HG03342 (cell line): ENCODE results near the gene DNPH1.

Experiments used
- ATAC-seq: cut with Tn5 transposase; IDR thresholded peaks from one replicate; pipeline ENCODE4 v1.9.1; 2021; ENCODE audit warnings: mild to moderate bottlenecking, moderate library complexity; ENCODE audit not compliant: unreplicated experiment

Gene DNPH1

DNA sequence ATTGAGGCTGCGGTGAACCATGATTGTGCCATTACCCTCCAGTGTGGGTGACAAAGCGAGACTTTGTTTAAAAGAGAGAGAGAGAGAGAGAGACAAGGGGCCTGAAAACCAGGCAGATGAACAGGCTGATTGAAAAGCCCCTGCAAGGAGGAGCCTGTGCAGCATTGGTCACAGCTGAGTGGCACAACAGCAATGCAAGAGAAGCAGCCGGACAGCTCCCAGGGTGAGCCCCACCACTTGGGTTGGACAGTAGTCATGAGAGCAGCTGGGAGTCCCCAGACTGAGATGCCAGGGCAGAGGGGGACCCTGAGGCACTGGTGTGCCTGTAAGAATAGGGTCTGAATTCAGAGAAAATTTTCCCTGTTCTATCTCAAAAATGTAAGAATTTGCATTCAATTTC lies 10.2 kb downstream of the DNPH1 start:
- no peak for ATAC-seq

DNA sequence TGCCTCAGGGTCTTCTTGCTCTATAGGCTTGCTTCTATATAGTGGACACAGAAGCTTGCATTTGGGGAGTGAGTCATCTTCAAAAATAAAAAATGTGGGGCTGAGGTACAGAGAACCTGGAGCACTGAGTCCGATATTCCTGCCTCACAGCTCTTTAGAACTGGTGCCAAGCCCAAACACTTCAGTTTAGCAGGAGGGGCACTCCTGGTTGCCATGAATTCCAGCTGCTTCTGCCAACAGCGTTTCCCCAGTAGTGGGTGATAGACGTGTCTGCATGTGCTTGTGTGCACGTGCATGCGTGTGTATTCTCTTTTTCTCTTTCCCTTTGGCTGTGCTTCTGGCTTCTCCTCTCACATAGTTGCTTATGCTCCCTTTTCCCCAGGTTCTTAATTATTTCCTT lies 11.9 kb downstream of the DNPH1 start:
- ATAC-seq = no peak

DNA sequence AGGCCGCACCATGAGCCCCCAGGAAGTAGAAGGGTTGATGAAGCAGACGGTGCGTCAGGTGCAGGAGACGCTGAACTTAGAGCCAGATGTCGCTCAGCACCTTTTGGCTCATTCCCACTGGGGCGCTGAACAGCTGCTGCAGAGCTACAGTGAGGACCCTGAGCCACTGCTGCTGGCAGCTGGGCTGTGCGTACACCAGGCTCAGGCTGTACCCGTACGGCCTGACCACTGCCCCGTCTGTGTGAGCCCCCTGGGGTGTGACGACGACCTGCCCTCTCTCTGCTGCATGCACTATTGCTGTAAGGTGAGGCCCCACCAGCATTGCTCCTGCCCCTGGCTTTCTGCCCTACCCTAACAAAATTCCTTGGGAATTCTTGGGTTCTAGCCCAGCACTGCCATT lies 13.1 kb downstream of the DNPH1 start:
- no peak for ATAC-seq

DNA sequence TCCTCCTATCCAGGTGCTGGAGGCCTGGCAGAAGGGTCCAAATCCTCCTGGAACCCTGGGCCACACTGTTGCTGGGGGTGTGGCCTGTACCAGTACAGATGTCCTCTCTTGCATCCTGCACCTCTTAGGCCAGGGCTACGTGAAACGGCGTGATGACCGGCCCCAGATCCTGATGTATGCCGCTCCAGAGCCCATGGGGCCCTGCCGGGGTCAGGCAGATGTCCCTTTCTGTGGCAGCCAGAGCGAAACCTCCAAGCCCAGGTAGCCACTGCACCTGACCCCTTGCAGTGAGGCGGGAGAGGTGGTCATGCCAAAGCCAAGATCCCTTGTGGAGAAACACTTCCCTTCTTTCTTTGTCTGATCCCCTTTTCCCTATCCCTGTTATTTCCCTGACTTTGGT lies 14.2 kb downstream of the DNPH1 start:
- ATAC-seq = no peak

DNA sequence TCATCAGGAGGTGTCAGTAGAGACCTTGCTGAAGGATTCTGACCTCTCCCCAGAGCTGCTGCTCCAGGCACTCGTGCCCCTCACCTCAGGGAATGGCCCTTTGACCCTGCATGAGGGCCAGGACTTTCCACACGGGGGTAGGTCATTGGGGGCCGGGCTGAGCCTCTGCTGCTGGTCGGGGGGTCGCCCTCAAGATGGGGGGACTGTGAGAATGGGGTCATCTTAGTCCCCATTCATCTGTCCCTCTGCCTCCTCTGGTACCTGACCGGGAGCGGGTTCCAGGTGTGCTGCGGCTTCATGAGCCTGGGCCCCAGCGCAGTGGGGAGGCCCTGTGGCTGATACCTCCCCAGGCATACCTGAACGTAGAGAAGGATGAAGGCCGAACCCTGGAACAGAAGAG lies 15.8 kb downstream of the DNPH1 start:
- no peak for ATAC-seq

DNA sequence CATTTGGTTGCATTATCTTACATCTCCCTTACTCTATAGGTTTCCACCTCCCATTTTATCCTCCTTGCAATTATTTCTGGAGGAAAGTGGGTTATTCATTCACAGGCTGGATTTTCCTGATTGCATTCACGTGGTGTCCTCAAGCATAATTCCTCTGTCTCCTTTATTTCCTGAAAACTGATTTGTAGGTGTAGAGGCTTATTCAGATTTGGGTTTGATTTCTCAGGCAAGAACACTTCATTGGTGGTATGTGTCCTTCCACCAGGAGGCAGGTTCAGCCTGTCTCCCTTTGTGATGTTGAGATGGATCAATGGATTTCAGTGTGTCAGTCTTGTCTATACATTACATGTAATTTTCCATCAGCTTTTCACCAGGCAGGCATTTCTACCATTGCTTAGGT lies 17.3 kb downstream of the DNPH1 start:
- ATAC-seq = no peak

DNA sequence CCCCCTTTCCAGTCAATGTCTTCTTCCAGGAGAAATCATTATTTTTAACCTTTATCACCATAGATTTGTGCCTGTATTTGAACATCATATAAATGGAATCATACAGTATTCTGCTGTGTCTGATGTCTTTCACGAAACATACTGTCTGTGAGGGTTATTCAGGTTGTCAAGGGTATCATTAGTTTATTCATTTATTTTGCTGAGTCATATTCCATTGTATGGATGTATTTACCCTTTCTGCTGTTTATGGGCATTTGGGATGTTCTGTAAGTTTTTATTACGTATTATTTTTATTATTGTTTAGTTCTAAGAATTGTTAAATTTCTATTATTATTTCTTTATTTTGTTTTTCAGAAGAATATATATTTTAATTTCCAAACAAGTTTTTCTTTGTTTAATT lies 22.0 kb downstream of the DNPH1 start:
- no peak for ATAC-seq

DNA sequence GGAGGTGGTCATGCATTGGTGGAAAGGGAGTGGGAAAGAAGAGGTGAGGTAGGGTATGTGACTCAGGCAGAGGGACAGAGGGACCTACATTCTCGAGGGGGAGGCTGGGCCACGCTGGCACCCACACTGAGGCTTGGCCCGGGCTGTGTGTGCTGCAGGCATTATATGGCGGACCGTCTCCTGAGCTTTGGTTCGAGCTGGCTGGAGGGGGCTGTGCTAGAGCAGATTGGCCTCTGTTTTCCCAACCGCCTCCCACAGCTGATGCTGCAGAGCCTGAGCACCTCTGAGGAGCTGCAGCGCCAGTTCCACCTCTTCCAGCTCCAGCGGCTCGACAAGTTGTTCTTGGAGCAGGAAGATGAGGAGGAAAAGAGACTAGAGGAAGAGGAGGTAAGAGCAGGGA lies 23.4 kb downstream of the DNPH1 start:
- ATAC-seq = no peak

DNA sequence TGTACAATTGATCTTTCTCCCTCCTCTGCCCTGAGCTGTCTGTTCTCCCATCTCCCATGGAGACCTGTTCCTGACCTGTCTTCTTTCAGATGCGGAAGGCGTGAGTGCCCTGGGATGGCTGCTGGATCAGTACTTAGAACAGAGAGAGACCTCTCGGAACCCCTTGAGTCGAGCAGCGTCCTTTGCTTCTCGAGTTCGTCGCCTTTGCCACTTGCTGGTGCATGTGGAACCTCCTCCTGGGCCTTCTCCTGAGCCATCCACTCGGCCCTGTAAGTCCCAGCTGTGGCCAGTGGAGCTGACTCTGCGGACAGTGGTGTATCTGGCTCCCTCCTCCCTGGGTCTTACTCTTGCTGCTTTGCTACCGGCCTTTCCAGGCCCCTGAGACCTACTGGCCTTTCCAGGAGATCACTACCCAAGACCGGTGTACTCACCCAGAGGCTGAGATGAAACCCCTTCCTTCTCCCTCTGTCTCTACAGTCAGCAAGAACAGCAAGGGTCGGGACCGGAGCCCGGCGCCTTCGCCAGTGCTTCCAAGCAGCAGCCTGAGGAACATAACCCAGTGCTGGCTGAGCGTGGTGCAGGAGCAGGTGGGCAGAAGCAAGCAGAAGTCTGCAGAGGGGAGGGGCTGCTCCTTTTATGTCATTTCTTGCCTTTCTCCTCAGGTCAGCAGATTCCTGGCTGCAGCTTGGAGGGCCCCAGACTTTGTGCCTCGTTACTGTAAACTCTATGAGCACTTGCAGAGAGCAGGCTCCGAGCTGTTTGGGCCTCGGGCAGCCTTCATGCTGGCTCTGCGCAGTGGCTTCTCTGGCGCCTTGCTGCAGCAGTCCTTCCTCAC lies 24.8 kb downstream of the DNPH1 start:
- ATAC-seq = no peak

DNA sequence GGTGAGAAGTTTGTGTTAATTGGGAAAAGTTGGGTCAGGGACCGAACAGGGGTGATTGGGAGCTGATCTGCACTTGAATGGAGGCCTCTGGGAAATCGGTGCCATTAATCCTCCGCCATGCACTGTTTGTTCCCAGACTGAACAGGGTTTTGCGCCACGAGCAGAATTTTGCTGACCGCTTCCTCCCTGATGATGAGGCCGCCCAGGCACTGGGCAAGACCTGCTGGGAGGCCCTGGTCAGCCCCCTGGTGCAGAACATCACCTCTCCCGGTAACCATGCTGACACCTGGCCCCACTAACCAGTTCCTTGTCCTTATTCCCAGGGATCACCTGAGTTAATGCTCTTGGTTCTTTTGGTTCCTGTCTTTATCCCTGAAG lies 25.6 kb downstream of the DNPH1 start:
- no peak for ATAC-seq

DNA sequence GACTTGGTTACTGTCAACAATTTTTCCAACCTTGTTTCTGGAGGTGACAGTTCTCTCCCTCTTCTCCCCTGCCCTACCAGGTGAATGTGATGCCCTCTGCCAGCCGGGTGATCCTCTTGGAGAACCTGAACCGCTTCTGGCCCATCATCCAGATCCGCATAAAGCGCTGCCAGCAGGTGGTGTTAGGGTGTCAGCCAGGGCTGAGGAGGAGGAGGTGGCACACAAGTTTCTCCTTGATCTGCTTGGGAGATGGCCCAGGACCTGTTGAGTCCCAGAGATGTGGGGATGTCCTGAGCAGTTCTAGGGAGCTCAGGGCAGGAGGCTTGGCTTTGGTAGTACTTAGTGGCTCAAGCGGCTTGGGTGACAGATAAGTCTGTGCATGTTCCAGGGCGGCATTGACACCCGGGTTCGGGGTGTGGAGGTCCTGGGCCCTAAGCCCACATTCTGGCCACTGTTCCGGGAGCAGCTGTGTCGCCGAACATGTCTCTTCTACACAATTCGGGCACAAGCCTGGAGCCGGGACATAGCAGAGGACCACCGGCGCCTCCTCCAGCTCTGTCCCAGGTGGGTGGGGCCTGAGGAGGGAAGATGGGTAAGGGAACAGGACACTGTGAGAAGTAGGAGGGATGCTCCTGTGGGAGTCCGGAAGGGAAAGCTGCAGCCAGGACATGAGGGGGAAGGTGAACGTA lies 26.1 kb downstream of the DNPH1 start:
- no peak for ATAC-seq

DNA sequence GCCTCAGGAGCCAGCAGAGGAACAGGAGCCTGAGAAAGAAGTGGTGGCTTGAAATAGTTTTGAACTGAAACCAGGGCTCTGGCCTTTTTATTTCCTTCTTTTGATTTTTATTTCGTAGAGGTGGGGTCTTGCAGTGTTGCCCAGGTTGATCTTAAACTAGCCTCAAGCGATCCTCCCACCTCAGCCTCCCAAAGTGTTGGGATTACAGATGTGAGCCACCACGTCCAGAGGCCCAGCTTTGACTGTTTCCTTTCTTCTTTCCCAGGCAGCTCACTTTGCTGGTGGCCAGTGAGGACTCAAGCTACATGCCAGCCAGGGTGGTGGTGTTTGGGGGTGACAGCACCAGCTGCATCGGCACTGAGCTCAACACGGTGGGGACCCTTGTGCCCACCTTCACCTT lies 26.8 kb downstream of the DNPH1 start:
- ATAC-seq = no peak

DNA sequence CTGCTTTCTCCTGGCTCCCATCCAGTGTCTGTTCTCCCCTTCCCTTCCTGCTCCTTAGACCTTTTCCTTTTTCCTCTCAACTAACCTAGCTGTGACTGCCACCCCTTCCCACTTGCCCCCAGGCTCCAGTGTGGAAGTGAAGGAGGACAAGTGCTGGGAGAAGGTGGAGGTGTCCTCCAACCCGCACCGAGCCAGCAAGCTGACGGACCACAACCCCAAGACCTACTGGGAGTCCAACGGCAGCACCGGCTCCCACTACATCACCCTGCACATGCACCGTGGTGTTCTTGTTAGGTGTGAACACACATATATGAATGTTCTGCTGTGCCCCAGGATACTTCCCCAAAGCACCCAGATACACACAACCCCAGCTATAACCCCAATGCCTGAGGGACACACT lies 28.7 kb downstream of the DNPH1 start:
- ATAC-seq = no peak

DNA sequence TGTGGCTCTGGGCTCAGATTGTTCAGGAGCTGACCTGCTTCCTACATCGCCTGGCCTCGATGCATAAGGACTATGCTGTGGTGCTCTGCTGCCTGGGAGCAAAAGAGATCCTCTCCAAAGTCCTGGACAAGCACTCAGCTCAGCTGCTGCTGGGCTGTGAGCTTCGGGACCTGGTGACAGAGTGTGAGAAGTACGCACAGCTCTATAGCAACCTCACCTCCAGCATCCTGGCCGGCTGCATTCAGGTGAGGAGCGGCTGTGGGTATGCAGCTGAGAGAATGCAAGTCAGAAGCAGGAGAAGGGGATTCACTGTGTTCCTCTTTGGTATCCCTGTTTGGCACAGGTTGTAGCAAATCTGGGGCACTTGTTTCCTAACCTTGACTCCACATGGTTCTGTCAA lies 29.4 kb downstream of the DNPH1 start:
- no peak for ATAC-seq

DNA sequence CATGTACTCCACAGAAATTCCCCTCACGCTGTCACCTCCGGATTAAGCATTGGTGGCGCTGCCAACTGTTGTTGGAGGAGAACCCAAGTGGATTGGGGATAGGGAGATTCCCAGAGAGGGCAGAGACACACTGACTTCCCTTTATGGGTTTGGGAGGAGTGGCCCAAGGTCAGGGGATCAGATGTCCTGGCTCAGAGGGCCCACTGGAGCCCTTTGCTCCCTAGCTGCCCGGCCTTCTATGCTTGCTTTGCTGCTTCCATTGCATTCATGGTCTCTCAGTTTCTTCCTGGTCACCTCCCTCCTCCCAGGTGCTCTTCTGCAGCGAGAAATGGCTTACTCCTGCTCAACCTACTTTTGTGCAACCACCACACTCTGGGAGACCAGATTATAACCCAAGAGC lies 32.9 kb downstream of the DNPH1 start:
- no peak for ATAC-seq

DNA sequence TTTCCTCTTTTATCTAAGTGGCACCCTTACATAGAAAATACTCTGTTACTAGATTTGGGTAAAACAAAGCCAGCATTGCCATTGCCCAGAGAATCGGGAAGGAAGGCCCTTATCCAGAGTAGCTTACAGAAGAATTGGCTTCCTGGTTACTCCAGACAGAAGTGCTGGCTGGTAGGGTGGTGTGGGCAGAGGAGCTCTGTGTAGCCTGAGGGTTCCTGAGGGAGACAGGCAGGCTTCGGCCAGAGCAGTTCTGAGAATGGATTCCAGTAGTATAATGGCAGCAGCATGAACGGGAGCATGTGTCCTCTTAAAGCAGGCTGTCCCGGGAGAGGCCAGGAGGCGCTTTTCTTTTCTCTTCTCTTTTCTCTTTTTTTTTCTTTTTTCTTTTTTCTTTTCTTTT lies 35.4 kb downstream of the DNPH1 start:
- no peak for ATAC-seq

DNA sequence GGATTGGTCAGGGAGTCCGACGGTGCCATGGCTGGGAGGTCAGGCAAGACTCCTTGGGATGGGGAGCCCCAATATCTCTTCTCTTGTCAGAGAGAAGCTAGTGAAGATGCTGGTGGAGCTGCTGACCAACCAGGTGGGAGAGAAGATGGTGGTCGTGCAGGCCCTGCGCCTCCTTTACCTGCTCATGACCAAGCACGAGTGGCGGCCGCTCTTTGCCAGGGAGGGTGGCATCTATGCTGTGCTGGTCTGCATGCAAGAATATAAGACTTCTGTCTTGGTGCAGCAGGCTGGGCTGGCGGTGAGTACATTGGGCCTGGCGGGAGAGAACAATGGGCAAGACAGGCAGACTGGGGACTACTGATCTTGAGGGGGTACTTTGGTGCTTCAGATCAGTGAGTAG lies 36.4 kb downstream of the DNPH1 start:
- no peak for ATAC-seq

DNA sequence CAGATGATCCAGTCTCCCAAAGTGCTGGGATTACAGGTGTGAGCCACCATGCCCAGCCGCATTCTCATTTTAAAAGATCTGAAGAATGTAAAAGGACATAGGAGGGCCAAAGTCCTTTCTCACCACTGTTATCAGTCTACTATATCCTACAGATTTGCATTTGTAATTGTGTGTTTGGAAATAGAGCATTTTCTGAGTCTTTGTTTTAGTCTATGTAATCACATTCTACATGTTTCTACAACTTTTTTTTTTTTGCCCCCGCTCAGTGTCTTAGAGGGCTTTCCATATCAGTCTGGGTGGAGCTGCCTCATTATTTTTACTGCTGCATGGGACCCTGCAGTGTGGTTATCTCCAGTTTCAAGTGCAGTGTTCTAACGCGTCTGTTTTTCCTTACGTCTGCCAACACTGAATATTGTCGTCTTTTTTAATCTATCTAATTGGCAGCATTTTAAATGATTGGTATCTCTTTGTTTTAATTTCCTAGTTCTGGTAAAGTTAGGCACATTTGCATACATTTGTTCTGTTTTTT lies 39.4 kb downstream of the DNPH1 start:
- no peak for ATAC-seq

DNA sequence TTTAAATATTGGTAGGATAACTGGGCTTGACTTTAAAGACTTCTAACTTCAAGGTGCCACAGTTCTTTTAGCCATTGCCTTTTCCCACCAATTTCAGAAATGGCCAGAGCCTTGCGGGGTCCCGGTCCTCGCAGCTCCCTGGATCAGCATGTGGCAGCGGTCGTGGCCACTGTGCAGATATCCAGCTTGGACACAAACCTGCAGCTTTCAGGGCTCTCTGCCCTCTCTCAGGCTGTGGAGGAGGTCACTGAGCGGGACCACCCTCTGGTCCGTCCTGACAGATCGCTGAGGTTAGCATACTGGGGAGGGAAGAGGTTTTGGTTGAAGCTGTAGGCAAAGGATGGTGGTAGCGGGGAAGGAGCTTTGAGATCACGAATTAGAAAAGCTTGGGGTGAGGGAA lies 40.9 kb downstream of the DNPH1 start:
- ATAC-seq = no peak

DNA sequence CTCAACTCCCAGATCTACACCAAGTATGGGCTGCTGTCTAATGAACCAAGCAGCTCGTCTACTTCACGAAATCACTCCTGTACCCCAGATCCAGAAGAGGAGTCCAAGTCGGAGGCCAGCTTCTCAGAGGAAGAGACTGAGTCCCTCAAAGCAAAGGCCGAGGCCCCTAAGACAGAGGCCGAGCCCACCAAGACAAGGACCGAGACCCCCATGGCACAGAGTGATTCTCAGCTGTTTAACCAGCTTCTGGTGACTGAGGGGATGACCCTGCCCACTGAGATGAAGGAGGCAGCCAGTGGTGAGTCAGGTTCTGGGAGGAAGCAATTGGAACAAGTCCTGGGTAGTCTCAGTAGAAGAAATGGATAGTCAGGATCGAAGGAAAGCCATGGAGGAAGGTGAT lies 41.5 kb downstream of the DNPH1 start:
- no peak for ATAC-seq

DNA sequence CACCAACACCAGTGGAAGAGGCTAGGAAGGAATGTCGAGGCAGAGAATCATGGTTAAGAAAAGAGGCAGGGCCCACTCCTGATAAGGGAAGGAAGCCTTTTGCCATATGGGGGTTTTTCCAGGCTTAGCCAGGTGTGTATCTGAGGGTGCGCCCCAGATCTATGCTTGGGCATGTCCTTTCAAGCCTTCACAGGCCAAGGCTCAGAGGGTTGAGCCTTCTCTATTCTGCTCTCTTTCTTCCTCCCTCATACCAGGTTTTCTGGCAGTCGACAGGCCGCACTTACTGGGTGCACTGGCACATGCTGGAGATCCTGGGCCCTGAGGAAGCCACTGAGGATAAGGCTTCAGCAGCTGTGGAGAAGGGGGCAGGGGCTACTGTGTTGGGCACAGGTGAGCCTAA lies 42.6 kb downstream of the DNPH1 start:
- no peak for ATAC-seq

DNA sequence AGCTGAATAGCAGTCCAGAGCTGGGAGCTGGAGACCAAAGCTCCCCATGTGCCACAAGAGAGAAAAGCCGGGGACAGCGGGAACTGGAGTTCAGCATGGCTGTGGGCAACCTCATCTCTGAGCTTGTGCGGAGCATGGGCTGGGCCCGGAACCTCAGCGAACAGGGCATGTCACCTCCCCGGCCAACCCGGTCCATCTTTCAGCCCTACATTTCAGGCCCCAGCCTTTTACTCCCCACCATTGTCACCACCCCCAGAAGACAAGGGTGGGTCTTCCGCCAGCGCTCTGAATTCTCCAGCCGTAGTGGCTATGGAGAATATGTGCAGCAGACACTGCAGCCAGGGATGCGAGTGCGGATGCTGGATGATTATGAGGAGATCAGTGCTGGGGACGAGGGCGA lies 43.3 kb downstream of the DNPH1 start:
- ATAC-seq = no peak
